Adrenal gland (tissue), 5 donors: ENCODE results near the gene ATP9A.

ENCODE experiments used
- CTCF ChIP-seq, 6 experiments: fragments of 450-650 bp in 4 of 6; fragments of 200-600 bp in 2 of 6; sonication (generic) in 1 of 6; IDR thresholded peaks; 1 replicate in 5 of 6; 2 replicates in 1 of 6; pipeline versions ENCODE4 v1.5.1 to v1.8.0; 2016 to 2021; ENCODE audit warnings: antibody characterized with exemption in 6 of 6, mild to moderate bottlenecking in 2 of 6, moderate library complexity in 1 of 6
- POLR2A ChIP-seq, 2 donors: fragments of 450-650 bp; IDR thresholded peaks; one replicate each; pipeline ENCODE4 v1.6.1; 2017; ENCODE audit warnings: antibody characterized with exemption in 2 of 2, mild to moderate bottlenecking in 2 of 2, moderate library complexity in 1 of 2
- donor health status: DM: no; HTN: no; CAD: no.

- TF ChIP-seq POLR2A (IDR thresholded peaks at IDR 0.05): no peak
- no peak for TF ChIP-seq CTCF (IDR thresholded peaks at IDR 0.05)
Observed at GRCh38 chr20:51634877-51635276, 133.3 kb downstream of the ATP9A start.
